NK-92 treated with Interleukin-12 subunit alpha and Interleukin-12 subunit beta, amount 100 ng/mL, for 24 hours (cell line): Measurements from ENCODE around the gene SELENOO.
"Not testable (repeated sequence)": the region's sequence is repeated elsewhere in the genome, so short reads cannot be mapped to it uniquely, and the experiment has no call there.

ENCODE experiments used
- DNase-seq: peaks from one replicate; lab custom pipeline; 2025; lab: John Stamatoyannopoulos, UW

The SELENOO gene, protein sequence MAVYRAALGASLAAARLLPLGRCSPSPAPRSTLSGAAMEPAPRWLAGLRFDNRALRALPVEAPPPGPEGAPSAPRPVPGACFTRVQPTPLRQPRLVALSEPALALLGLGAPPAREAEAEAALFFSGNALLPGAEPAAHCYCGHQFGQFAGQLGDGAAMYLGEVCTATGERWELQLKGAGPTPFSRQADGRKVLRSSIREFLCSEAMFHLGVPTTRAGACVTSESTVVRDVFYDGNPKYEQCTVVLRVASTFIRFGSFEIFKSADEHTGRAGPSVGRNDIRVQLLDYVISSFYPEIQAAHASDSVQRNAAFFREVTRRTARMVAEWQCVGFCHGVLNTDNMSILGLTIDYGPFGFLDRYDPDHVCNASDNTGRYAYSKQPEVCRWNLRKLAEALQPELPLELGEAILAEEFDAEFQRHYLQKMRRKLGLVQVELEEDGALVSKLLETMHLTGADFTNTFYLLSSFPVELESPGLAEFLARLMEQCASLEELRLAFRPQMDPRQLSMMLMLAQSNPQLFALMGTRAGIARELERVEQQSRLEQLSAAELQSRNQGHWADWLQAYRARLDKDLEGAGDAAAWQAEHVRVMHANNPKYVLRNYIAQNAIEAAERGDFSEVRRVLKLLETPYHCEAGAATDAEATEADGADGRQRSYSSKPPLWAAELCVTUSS

DNA sequence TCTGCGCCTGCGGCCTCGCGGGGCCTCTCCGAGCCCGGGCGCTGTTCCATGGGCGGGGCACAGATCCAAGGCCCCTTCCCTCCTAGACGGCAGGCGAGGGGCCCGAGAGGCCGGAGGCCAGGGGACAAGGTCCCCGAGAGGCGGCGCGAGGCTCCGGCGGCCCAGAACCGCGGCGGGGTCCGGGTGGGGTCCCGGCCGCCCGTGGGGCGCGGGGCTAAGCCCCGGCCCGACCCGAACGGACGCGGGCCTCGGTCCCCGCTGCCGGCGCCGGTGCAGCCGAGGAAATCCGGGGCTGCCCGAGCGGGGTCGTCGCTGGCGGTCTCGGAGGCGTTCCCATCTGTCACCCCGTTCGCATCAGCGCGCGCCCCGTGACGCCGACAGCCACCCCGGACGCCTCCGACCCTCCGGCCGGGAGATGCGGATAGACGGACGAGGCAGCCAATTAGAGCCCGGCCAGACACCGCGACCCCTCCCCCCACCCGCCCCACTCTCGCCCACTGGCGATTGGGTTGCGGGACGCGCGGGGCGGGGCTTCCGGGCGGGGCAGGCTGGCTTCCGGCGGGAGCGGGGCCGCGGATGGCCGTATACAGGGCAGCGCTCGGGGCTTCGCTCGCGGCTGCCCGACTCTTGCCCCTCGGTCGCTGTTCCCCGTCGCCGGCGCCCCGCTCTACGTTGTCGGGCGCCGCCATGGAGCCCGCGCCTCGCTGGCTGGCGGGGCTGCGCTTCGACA, at the start of gene SELENOO:
TSS of gene SELENOO (plus strand) at position 551 of the 730 bp plus-strand sequence. CDS start at position 577, 26 bp downstream.
- peak; percentile 79 for DNase-seq

DNA sequence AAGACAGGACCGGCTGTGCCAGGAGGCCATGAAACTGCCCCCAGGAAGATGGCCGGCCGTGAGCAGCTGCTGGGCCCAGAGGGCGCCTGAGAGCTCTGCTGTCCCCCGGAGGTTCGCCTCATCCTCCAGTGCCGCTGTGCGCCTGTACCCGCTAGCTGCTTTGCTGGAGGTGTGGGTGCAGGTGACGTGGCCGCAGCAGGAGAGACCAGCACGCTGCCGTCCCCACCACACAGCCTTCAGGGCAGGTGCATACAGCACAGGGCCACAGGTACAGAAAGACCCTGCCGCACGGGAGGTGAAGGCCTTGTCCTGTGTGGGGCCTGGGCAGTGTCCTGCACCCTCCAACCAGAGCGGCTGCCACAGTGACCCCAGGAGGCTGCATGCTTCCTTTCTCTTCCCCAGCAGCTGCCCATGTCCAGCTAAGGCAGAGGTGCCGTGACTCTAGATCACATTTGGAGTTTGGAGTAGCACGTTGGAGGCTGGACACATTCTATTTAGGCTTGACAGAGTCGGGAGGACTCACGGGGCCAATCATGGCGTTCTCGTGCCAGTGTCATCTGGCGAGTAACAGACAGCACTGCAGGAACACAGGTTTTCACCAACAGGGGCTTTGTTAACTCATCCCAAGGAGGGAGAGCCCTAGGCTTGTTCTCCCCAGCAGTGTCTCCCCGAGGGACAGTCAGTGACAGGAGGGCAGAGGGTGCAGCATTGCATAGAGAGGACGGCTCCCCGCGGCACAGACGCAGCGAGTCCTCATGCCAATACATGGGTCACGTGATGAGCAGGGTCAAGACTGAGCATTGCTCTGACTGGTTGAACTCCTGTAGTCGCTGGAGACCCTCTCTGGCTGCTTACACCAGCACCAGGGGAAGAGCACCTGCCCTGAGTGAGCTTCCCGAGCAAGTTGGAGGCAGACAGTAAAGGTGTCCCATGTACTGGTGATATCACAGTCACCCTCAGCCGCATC, 49.0 kb upstream of the SELENOO start:
- DNase-seq, result no peak

DNA sequence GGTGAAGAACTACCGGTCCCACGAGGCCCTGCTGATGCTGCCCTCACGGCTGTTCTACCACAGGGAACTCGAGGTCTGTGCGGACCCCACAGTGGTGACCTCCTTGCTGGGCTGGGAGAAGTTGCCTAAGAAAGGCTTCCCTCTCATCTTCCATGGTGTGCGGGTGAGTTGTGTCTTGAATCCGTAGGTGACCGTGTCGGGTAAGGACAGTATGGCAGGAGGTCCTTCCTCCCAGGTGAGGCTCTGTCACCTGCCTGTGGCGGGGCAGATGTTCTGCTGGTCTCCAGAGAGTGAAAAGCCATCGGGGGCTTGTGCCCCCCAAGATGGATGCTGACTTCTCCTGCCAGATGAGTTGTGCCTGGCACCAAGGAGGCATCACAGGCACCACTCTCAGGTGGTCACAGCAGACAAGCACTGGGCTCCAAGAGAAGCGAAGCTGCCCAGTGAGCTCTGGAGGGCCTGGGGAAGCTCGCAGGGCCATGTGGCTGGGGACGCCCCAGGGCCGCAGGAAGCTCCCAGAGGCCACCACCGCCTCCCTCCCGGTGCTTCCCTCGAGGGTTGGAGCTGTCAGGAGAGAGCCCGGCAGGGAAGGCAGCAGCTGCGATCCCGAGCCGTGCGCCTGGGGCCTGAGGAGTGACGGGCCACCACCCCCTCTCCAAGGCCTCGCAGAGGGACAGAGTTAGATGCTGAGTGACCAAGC, 47.6 kb upstream of the SELENOO start:
- no peak for DNase-seq

DNA sequence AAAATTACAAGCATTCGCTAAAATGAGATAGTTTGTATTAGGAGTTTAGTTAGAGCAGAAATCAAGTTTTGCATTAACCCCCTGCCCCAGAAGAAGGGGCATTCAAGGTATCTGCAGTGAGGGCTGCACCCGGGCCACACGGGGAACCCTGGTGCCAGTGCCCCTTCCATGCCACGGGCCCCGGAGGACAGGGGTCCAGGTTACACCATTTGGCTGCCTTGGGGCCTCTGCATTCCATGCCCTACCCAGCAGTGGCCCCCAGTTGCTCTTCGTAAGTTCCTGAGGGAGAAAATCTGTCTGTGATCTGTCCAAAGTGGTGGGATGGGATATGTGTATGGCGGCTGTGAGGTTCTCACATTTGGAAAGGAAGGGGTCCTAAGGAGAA, 47.1 kb upstream of the SELENOO start:
- DNase-seq, result no peak

DNA sequence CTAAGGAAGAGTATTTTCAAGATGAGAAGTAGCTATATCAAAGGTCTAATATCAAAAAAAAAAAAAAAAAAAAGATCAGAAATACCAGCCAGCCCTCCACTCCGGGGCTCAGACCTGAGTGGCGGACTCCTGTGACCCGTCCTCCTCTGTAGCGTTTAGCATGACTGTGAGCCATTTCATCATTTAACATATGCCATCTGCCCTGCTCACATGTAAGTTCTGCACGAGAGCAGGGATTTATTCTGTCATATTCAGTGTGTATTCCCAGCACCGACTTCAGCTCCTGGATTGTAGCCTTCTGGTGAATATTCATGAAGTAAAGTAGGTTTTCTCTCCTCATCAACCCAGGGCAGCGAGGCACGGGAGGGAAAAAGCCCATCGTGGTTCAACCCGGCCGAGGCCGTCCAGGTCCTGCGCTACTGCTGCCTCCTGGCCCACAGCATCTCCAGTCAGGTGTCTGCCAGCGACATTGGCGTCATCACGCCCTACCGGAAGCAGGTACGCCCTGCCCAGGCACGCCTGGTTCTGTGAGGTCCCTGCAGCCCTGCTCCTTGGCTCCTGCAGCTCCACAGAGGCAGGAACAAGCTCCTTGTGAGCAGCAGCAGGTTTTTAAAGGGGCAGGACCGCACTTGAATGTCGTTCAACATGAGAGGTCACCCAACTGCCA, 43.0 kb upstream of the SELENOO start:
- DNase-seq, result no peak

DNA sequence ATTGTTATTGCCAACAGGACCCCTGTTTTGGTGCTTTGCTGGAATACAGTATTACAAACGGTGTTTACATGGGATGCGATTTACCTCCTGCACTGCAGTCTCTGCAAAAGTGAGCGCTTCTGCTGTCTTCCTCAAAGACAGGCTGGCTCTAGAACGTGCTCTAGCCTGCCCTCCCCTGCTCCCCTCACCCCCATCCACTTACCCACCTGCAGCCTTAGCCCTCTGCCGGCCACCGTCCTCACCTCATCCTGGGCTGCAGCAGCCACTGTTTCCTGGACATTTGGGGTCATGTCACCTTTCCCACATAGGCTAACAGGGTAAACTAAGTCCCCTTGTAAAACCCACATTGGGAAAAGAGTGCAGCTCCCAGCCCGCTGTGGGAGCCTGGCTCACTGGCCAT, 39.9 kb upstream of the SELENOO start:
- no peak for DNase-seq

DNA sequence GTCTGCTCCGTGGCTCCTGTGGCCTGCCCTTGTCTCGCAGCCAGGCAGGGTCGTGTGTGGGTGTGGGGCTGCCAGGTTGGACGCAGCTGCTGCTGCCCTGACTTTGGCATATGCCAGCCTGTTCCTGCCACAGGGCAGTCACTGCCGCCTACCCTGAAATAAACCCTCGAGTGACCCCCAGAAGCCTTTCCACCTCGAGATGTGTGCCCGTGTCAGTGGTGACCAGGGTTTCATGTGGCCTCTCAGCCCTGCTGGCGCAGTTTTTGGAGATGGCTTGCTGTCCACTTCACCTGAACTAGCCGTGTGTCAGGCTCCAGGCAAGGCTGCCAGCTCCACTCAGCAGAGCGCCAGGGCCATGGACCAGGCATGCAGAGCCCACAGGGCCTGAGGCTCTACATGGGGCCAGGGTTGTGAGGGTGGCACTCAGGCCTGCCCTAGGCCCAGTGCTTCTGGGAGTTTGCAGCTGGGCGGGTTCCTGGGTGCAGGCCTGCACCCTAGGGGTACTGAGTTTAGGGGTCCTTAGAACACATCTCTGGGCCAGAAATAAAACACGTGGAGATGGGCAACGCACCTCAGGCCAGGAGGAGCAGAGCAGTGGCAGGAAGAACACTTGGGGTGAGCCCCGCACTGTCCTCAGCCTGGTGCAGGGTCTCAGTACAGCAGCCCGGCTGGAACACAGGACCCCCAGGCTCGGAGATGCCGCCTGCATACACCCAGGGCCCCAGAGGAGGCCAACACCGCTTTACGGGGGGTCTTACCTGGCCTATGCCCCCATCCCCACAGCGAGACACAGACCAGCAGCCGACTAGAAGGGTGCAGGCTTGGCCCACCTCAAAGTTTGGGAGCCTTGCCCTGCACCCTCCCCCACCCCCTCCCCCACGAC, 39.1 kb upstream of the SELENOO start:
- no peak for DNase-seq

DNA sequence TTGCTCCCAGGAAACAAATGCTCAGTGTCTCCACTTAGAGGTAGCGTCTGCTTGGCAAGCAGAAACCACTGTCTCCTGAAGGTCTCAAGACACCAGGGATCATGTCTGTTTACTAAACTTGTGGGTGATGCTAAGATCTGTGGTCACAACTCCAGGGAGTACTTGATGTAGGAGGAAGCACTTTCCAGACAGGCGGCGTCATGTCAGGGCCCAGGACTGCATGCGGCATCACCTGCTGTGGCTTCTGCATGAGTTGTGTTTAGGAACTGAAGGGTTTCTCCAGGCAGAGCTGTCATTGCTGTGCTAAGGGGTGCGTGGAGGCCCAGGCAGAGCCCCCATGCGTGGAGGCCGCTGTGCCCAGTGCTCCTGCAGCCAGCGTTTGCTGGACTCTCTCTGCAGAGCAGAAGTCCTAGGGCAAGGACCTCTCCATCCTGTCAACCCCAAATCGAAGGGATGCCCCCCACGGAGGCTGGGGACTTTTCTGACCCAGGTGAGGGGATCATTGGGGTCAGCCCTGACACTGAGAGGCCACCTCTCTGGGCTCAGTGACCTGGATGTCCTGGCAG, 38.3 kb upstream of the SELENOO start:
- no peak for DNase-seq

DNA sequence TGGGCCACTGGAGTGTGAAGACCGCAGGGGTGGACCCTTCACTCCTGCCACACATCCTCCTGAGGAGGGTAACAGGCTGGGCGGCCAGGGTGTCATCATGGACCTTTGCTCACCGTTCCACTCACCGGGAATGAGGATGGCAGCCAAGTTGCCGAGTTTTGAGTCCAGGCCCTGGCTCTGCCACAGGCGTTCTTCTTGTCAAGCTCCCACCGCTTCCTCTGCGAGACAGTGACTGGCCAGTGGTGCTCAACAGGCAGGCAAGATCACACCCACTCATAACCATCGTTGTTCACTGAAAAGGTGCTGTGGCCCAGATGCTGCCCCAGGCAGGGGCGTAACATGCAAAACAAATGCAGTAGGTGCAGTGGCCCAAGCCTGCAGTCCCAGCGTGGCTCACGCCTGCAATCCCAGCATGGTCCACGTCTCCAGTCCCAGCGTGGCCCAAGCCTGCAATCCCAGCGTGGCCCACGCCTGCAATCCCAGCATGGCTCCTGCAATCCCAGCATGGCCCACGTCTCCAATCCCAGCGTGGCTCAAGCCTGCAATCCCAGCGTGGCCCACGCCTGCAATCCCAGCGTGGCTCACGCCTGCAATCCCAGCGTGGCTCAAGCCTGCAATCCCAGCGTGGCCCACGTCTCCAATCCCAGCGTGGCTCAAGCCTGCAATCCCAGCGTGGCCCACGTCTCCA, 35.2 kb upstream of the SELENOO start:
- DNase-seq, result no peak

DNA sequence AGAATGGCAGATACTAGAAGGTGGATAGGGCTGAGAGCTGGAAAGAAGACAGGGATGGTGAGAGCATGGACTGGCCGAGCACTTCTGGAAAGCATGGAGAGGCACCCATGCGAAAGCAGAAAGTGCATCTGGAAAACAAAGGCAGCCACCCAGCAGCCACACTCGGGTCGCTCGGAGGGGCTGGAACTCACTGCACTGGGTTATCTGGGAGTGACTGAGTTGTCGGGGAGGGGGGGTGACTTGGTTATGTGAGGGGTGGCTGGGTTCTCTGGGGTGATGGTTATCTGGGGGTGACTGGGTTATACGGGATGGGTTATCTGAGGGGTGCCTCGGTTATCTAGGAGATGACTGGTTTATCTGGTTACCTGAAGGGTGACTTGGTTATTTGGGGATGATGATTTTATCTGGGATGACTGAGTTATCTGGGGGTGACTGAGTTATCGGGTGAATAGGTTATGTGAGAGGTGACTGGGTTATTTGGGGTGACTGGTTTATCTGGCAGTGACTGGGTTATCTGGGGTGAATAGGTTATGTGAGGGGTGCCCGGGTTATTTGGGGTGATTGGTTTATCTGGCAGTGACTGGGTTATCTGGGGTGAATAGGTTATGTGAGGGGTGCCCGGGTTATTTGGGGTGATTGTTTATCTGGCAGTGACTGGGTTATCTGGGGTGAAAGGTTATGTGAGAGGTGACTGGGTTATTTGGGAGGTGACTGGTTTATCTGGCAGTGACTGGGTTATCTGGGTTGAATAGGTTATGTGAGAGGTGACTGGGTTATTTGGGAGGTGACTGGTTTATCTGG, 32.9 kb upstream of the SELENOO start:
- no peak for DNase-seq

DNA sequence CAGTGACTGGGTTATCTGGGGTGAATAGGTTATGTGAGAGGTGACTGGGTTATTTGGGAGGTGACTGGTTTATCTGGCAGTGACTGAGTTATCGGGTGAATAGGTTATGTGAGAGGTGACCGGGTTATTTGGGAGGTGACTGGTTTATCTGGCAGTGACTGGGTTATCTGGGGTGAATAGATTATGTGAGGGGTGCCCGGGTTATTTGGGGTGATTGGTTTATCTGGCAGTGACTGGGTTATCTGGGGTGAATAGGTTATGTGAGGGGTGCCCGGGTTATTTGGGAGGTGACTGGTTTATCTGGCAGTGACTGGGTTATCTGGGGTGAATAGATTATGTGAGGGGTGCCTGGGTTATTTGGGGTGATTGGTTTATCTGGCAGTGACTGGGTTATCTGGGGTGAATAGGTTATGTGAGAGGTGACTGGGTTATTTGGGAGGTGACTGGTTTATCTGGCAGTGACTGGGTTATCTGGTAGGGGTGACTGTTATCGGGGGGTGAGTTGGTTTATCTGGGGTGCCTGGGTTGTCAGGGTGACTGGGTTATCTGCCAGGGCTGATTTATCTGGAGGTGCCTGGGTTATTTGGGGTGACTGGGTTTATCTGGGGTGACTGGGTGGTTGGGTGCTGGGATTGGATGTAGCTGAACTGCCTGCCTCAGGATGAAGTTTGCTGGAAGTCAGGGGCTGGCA, 32.2 kb upstream of the SELENOO start:
- DNase-seq, result not testable (repeated sequence)

DNA sequence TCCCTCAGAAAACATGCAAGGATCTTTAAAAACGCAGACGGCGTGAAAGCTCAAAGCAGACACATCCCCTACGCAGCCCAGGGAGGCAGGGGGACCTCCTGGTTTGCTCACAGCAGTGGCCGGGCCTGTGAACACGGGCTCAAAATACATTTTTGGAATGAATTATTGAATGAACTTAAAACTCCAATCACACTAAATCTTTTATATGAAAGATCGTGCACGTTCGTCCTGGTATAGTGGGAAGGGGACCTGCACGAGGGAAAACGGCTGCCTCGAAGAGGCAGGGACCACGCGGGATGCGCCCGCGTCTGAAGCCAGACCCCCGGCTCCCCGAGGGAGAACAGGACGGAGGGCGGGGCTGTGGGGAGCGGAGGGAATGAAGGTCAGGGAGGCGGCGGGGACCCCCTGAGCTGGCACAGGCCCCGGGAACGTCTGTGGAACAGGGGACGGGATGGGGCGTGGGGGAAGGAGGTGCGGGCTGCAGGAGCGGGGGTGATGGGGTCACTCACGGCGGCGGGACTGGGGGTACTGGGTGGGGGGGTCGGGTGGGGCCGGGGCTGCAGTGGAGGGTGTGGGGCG, 31.5 kb upstream of the SELENOO start:
- no peak for DNase-seq

DNA sequence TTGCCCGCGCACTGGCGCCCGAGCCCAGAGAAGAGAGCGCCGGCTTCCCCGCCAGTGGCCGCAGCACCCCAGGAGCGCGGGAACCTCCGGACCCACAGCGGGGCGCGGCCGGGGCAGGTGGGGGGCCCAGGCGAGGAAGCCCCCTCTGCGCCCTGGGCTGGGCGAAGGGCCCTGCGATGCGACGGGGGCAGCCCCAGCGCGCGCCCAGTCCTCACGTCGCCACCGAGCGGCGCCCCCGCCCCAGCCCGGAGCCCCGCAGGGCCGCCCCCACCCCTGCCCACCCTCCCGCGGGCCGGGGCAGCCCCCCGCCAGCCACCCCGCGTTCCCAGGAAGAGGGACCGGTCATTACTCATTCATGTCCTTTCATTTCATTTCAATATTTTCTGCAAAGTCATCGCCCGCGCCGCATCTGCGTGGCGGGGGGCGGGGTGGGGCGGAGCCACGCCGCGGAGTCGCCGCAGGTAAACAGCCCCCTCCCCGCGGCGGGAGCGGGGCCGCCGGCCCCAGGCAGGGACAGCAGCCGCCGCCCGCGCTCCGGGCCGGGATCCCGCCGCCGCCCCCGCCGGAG, 31.0 kb upstream of the SELENOO start:
- no peak for DNase-seq

DNA sequence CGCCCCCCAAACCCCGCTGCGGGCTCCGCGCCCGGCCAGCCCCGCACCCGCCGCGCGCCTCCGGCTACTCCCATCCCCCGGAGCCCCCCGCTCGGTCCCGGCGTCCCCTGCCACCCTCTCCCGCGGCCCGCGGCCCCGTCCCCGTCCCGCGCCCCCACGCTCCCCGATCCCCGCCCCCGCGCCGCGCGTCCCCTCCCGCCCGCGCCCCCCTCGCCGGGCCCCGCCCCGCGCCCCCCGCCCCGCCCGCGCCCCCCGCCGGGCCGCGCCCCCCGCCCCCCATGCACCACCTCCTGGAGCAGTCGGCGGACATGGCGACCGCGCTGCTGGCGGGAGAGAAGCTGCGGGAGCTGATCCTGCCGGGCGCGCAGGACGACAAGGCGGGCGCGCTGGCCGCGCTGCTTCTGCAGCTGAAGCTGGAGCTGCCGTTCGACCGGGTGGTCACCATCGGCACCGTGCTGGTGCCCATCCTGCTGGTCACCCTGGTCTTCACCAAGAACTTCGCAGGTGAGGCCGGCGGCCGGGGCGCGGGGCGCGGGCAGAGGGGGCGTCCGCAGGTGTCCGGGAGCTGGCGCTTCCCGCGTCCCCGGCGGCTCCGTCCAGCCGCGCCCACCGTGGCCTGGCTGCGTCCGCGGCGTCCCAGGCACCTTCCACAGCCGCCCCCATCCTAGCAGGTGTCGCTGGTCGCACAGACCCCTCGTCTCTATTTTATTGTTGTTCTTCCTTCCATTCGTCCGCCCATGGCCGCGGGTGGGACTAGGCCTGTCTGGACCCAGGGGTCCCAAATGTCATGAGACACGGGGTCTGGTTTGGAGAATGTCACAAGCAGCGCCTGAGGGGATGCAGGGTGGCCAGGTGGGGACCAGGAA, 30.1 kb upstream of the SELENOO start, which contains the start of gene PANX2:
TSS of gene PANX2 (plus strand) at position 279 of the 866 bp plus-strand sequence. CDS start at position 279, 0 bp downstream.
- DNase-seq, result no peak

DNA sequence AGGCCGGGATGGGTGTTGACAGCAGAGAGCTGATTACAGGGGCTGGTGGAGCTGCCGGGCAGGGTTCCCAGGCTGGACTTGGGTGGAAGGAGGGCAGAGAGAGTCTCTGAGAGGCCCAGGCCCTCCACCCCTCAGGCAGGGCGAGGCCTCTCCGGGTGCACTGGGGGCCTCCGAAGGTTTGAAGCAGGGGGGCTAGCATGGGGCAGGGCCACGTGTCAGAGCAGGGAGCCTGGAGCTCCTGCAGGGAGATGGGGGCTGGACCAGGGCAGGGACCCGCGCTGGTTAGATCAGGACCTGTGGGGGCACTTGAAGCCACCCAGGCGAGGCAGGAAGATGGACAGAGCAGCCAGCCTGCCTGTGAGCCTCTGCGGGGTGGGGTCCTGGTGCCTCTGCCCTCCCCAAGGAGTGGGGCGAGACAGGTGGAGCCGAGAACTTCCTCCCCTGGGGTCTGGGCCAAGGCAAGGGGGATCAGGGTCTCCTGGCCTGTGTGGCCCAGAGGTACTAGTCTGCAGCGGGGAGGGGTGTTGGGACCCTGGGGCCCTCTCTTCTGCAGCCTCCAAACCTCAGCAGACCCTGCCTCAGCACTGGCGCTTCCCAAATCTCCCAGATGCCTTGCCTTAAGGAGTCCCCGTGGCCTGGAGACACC, 29.4 kb upstream of the SELENOO start:
- DNase-seq, result no peak
